PC-3 (cell line): ENCODE results near the gene HOXD4. TPM values are rescaled to one million over a fixed set of nuclear protein-coding genes. Genes with fewer than 3 reads are reported as not detected.

Experiments
- ATAC-seq: fragments of 200-7000 bp; cut with Tn5 transposase; 2 replicates; pipeline ENCODE4 v1.9.1; 2020; ENCODE audit warnings: mild to moderate bottlenecking, moderate library complexity
- BruUV-seq: library from RNA; stranded (reverse); fragments of 400-500 nt; replicated peaks from 2 replicates; lab custom pipeline; 2021; lab: Mats Ljungman, UMichigan
- CTCF ChIA-PET: fragments of 300-600 bp; sonication (Branson Sonifier 250); formaldehyde crosslinking; loops from one replicate; lab custom pipeline; 2022; ENCODE audit warnings: antibody characterized with exemption; lab: Charles Lee
- POLR2A ChIA-PET: fragments of 300-600 bp; sonication (Branson Sonifier 250); formaldehyde crosslinking; loops from one replicate; lab custom pipeline; 2022; ENCODE audit warnings: antibody characterized with exemption; ENCODE audit not compliant: unreplicated experiment; lab: Charles Lee
- DNase-seq: peaks from one replicate; pipeline ENCODE4 v3.0.0-alpha.2; 2015
- H2AFZ ChIP-seq: fragments of 300-600 bp; sonication (generic); 2 replicates; pipeline ENCODE4 v1.6.0; 2016; ENCODE audit warnings: antibody characterized with exemption, low read length
- H3F3A ChIP-seq: fragments of 300-600 bp; sonication (generic); one replicate; pipeline ENCODE4 v1.6.0; 2017; ENCODE audit warnings: antibody characterized with exemption, low read length, control low read depth, mild to moderate bottlenecking; ENCODE audit not compliant: unreplicated experiment
- H3K27ac ChIP-seq: fragments of 300-600 bp; sonication (generic); 2 replicates; pipeline ENCODE4 v1.5.1; 2016; ENCODE audit warnings: mild to moderate bottlenecking, low read length
- H3K27me3 ChIP-seq: fragments of 300-600 bp; sonication (generic); 2 replicates; pipeline ENCODE4 v1.6.1; 2016; ENCODE audit warnings: low read length, mixed read lengths
- H3K36me3 ChIP-seq: fragments of 300-600 bp; sonication (generic); 2 replicates; pipeline ENCODE4 v1.6.1; 2016; ENCODE audit warnings: low read depth, mixed run types, low read length, mixed read lengths
- H3K4me1 ChIP-seq: fragments of 300-600 bp; sonication (generic); 2 replicates; pipeline ENCODE4 v1.5.1; 2016; ENCODE audit warnings: low read length; ENCODE audit not compliant: insufficient read depth
- H3K4me2 ChIP-seq: fragments of 300-600 bp; sonication (generic); 2 replicates; pipeline ENCODE4 v1.6.0; 2016; ENCODE audit warnings: low read length
- H3K4me3 ChIP-seq: fragments of 300-600 bp; sonication (generic); 2 replicates; pipeline ENCODE4 v1.5.1; 2016; ENCODE audit warnings: mild to moderate bottlenecking, low read length, mixed read lengths
- H3K79me2 ChIP-seq: fragments of 300-600 bp; sonication (generic); 2 replicates; pipeline ENCODE4 v1.6.1; 2017; ENCODE audit warnings: low read length, mixed read lengths
- H3K9ac ChIP-seq: fragments of 300-600 bp; sonication (generic); 2 replicates; pipeline ENCODE4 v1.6.0; 2016; ENCODE audit warnings: mild to moderate bottlenecking, low read length
- H3K9me2 ChIP-seq: fragments of 300-600 bp; sonication (generic); replicated peaks from 2 replicates; pipeline ENCODE4 v1.6.1; 2016; ENCODE audit warnings: mixed run types, low read length, mixed read lengths
- H3K9me3 ChIP-seq: fragments of 300-600 bp; sonication (generic); 2 replicates; pipeline ENCODE4 v1.6.1; 2016; ENCODE audit warnings: low read length, mixed read lengths
- H4K20me1 ChIP-seq: fragments of 300-600 bp; sonication (generic); 2 replicates; pipeline ENCODE4 v1.6.1; 2016; ENCODE audit warnings: low read length, mixed read lengths
- CTCF ChIP-seq: fragments of 300-600 bp; sonication (generic); conservative IDR thresholded peaks from 2 replicates; pipeline ENCODE4 v1.5.1; 2017; ENCODE audit warnings: antibody characterized with exemption, low read depth, mild to moderate bottlenecking, low read length
- EZH2 ChIP-seq: fragments of 300-600 bp; sonication (generic); IDR thresholded peaks from one replicate; pipeline ENCODE4 v1.6.1; 2017; ENCODE audit warnings: antibody characterized with exemption, mild to moderate bottlenecking, low read length; ENCODE audit not compliant: unreplicated experiment
- EZH2phosphoT487 ChIP-seq: fragments of 300-600 bp; sonication (generic); IDR thresholded peaks from 2 replicates; pipeline ENCODE4 v1.6.1; 2018; ENCODE audit warnings: mild to moderate bottlenecking, antibody characterized with exemption, low read length, borderline replicate concordance
- intact Hi-C: fragments of 100-400 bp; cut with micrococcal nuclease; formaldehyde crosslinking; loops from 2 replicates; pipeline ENCODE4 v1.9.0; 2023
- total RNA-seq: library from RNA; depleted of rRNA; stranded (reverse); fragments of >200 nt; gene quantifications from 2 replicates; pipeline ENCODE4 v1.2.3, GENCODE V29; 2014

HOXD4 gene
- total RNA-seq, 1 experiment from 2014 or later, result 0.29 TPM

- Histone ChIP-seq H3K79me2 (no peaks in the 10 kb centered on the region), H3K27ac (no peak overlapping the region), H3K9ac (no peak overlapping the region), H3F3A (no peaks in the 10 kb centered on the region), H3K9me3 (no peaks in the 10 kb centered on the region), H3K9me2 (no peaks in the 10 kb centered on the region), H3K4me1 (no peaks in the 10 kb centered on the region), H3K4me2 (no peak overlapping the region), H3K27me3 (no peaks in the 10 kb centered on the region), H2AFZ (no peak overlapping the region), H4K20me1 (no peaks in the 10 kb centered on the region), H3K4me3 (no peak overlapping the region), H3K36me3 (no peaks in the 10 kb centered on the region)
- ChIA-PET POLR2A (no interaction called here), CTCF (no interaction called here)
- no peak for ATAC-seq
- DNase-seq, result no peak
- TF ChIP-seq EZH2phosphoT487 (no peak), EZH2 (no peak), CTCF (no peak)
- no TSS peak for BruUV-seq
- intact Hi-C loops, result no loop called here
Measured at GRCh38 chr2:176165370-176166050, 14.2 kb downstream of the HOXD4 start.

- ATAC-seq (no peak), DNase-seq (no peak)
- Histone ChIP-seq H3K27ac (no peak overlapping the region), H3K4me1 (no peaks in the 10 kb centered on the region), H3K9me2 (no peaks in the 10 kb centered on the region), H3K9ac (no peak overlapping the region), H3K4me2 (no peak overlapping the region), H3K36me3 (no peaks in the 10 kb centered on the region), H3K79me2 (no peaks in the 10 kb centered on the region), H3K27me3 (no peaks in the 10 kb centered on the region), H4K20me1 (no peaks in the 10 kb centered on the region), H3K4me3 (no peak overlapping the region), H3K9me3 (no peaks in the 10 kb centered on the region), H3F3A (no peaks in the 10 kb centered on the region), H2AFZ (no peak overlapping the region)
- no TSS peak for BruUV-seq
- TF ChIP-seq EZH2phosphoT487 (no peak), EZH2 (no peak), CTCF (no peak)
- POLR2A ChIA-PET, result no interaction called here
- intact Hi-C loops, result no loop called here
- CTCF ChIA-PET, result no interaction called here
Measured at GRCh38 chr2:176166272-176166671, 14.9 kb downstream of the HOXD4 start.

- H3K4me3 ChIP-seq, result no peak overlapping the region
- H3K9me3 ChIP-seq, result no peaks in the 10 kb centered on the region
- ChIA-PET POLR2A (no interaction called here), CTCF (no interaction called here)
- H3K27me3 ChIP-seq, result no peaks in the 10 kb centered on the region
- no peaks in the 10 kb centered on the region for H3K4me1 ChIP-seq
- H3K9me2 ChIP-seq, result no peaks in the 10 kb centered on the region
- no peak for ATAC-seq
- H3K27ac ChIP-seq, result no peak overlapping the region
- H3K4me2 ChIP-seq, result no peak overlapping the region
- no peak overlapping the region for H3K9ac ChIP-seq
- no peaks in the 10 kb centered on the region for H3K79me2 ChIP-seq
- no peak overlapping the region for H2AFZ ChIP-seq
- TF ChIP-seq EZH2phosphoT487 (no peak), CTCF (no peak), EZH2 (no peak)
- BruUV-seq, result no TSS peak
- H3K36me3 ChIP-seq, result no peaks in the 10 kb centered on the region
- no peak for DNase-seq
- intact Hi-C loops, result no loop called here
- H4K20me1 ChIP-seq, result no peaks in the 10 kb centered on the region
- H3F3A ChIP-seq, result no peaks in the 10 kb centered on the region
Measured at GRCh38 chr2:176167398-176167797, 16.0 kb downstream of the HOXD4 start.
